Parathyroid adenoma (tissue), 2 donors: ENCODE results near the gene NSG1.

Experiments
- H2AFZ ChIP-seq: fragments of 300-600 bp; sonication (generic); one replicate; pipeline ENCODE4 v1.7.0; 2017; ENCODE audit warnings: antibody characterized with exemption, mild to moderate bottlenecking
- H3K27ac ChIP-seq: fragments of 300-600 bp; sonication (generic); one replicate; pipeline ENCODE4 v1.7.0; 2017
- H3K27me3 ChIP-seq: fragments of 300-600 bp; sonication (generic); one replicate; pipeline ENCODE4 v1.7.0; 2017; ENCODE audit warnings: low read length; ENCODE audit not compliant: control insufficient read depth, insufficient read depth
- H3K36me3 ChIP-seq: fragments of 300-600 bp; sonication (generic); one replicate; pipeline ENCODE4 v1.7.0; 2017; ENCODE audit warnings: low read length; ENCODE audit not compliant: control insufficient read depth, insufficient read depth
- H3K4me1 ChIP-seq: fragments of 300-600 bp; sonication (generic); one replicate; pipeline ENCODE4 v1.7.0; 2017; ENCODE audit warnings: control low read depth
- H3K4me2 ChIP-seq: fragments of 300-600 bp; sonication (generic); one replicate; pipeline ENCODE4 v1.7.0; 2017; ENCODE audit warnings: low read length
- H3K4me3 ChIP-seq: fragments of 300-600 bp; sonication (generic); one replicate; pipeline ENCODE4 v1.7.0; 2017; ENCODE audit warnings: low read depth, low read length
- H3K79me2 ChIP-seq: fragments of 300-600 bp; sonication (generic); one replicate; pipeline ENCODE4 v1.7.0; 2017; ENCODE audit warnings: control low read depth
- H3K9ac ChIP-seq: fragments of 300-600 bp; sonication (generic); one replicate; pipeline ENCODE4 v1.7.0; 2017; ENCODE audit warnings: mild to moderate bottlenecking
- H3K9me3 ChIP-seq: fragments of 300-600 bp; sonication (generic); one replicate; pipeline ENCODE4 v1.7.0; 2017; ENCODE audit warnings: low read length; ENCODE audit not compliant: control insufficient read depth
- CTCF ChIP-seq: fragments of 300-600 bp; sonication (generic); IDR thresholded peaks from one replicate; pipeline ENCODE4 v1.7.0; 2017; ENCODE audit warnings: antibody characterized with exemption, mild to moderate bottlenecking
- donor health status: primary hyperparathyroidism.

The NSG1 gene

DNA sequence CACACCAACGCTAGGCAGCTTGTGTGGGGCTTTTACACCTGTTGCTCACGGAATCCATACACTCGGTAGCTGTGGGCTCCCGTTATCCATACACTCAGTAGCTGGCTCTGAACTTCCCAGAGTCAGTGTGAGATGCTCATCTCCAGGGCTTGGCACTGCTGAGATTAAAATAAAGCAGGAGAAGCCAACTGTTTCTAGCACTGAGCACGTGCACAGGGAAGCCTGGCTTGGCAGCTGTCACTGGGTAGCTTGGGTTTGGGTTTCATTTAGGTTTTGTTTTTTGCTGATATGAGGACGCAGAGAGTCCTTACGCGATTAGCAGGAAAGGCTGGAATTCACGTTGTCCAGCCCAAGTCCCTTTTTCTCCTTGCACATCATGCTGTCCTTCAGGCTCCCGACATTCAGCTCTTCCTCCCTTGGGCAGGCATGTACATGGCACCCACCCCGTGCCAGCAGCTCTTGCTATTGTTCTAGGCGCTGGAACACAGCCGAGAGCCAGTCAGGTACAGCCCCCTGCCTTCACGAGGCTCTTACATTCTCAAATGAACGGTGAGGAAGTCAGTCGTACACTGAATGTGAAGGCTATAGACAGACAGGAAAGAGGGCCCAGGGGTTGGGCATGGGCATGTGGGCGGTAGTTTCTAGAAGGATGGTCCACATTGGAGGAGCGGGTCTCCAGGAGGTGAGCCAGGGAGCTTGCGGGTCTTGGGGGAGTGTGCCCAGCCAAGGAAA is 25.9 kb downstream of the NSG1 start:
- H3K79me2 ChIP-seq = no peaks in the 10 kb centered on the region
- no peak overlapping the region for H2AFZ ChIP-seq
- no peak overlapping the region for H3K27ac ChIP-seq
- H3K27me3 ChIP-seq = no peaks in the 10 kb centered on the region
- TF ChIP-seq CTCF = no peak
- H3K9ac ChIP-seq = no peak overlapping the region
- no peak overlapping the region for H3K4me3 ChIP-seq
- H3K36me3 ChIP-seq = no peaks in the 10 kb centered on the region
- H3K9me3 ChIP-seq = no peaks in the 10 kb centered on the region
- no peak overlapping the region for H3K4me2 ChIP-seq
- H3K4me1 ChIP-seq = no peaks in the 10 kb centered on the region

DNA sequence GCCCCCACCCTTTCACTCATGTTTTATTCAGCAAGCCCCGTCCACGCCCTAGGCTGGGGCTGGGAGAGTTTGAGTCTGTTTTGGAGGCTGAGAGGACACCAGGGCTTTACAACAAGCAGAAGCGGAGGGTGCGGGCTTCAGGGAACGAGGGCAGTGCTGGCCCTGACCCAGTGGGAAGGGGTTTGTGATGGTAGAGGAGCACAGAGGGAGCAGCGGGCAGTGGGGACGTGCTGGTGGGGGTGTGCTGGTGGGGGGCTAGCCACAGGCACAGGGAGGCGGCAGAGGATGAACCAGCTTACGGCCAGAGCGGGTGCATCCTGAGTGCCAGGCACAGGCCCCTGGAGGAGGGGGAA is 26.4 kb downstream of the NSG1 start:
- TF ChIP-seq CTCF = no peak
- Histone ChIP-seq H3K36me3 (no peaks in the 10 kb centered on the region), H3K4me3 (no peak overlapping the region), H2AFZ (no peak overlapping the region), H3K27me3 (no peaks in the 10 kb centered on the region), H3K9ac (no peak overlapping the region), H3K4me1 (no peaks in the 10 kb centered on the region), H3K4me2 (no peak overlapping the region), H3K79me2 (no peaks in the 10 kb centered on the region), H3K9me3 (no peaks in the 10 kb centered on the region), H3K27ac (no peak overlapping the region)

DNA sequence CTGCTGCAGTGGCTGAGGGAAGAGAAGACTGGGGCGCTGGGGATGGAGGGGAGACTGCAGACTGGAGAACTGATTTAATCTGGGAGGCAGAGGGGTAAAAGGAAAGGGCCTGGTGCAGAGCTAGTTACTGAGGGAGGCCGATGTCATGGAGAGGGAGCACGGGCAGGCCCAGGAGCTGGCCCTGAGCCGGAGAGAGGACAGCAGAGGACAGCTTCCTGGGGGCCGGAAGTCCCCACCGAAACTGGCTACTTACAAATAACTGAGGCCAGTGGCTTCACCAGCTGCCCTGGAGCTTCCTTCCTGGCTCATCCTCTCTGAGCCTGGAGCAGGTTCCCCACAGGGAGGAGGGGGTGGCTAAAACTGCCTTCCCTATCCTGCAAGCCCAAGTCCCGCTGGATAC is 26.9 kb downstream of the NSG1 start:
- no peaks in the 10 kb centered on the region for H3K36me3 ChIP-seq
- H3K79me2 ChIP-seq = no peaks in the 10 kb centered on the region
- H3K4me2 ChIP-seq = no peak overlapping the region
- no peaks in the 10 kb centered on the region for H3K27me3 ChIP-seq
- no peaks in the 10 kb centered on the region for H3K9me3 ChIP-seq
- TF ChIP-seq CTCF = no peak
- H3K4me1 ChIP-seq = no peaks in the 10 kb centered on the region
- no peak overlapping the region for H3K4me3 ChIP-seq
- no peak overlapping the region for H3K27ac ChIP-seq
- H2AFZ ChIP-seq = no peak overlapping the region
- no peak overlapping the region for H3K9ac ChIP-seq

DNA sequence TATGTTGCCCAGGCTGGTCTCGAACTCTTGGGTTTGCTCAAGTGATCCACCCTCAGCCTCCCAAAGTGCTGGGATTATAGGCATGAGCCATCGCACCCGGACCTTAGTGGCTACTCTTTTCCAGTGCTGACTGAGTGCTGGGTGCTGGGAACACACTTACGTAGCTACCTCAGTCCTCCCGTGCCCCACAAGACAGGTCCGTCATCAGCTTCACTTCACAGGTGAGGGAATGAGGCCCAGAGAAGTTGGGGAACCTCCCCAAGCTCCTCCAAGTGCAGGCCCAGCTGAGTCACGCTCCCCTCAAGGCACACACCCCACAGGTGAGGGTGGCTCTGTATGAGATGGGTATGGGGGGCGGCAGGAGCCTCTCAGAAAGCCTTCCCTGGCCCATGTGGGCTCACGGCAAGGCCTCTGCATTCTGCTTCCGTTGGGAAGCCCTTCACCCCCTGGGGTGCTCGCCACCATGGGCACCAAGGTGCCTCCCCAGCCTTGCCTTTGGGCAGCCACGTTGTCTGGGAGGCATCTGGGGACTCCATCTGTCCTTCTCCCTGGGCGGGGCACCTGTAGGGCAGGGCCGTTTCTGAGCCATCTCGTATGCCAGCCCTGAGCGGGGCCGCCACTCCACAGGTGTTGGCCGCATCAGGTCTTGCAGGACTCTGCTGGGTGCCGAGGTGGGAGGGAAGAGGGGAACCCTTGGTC is 28.4 kb downstream of the NSG1 start:
- no peak overlapping the region for H3K4me3 ChIP-seq
- H3K27ac ChIP-seq = no peak overlapping the region
- H3K27me3 ChIP-seq = no peaks in the 10 kb centered on the region
- no peak overlapping the region for H3K4me2 ChIP-seq
- no peaks in the 10 kb centered on the region for H3K9me3 ChIP-seq
- no peaks in the 10 kb centered on the region for H3K4me1 ChIP-seq
- no peak for TF ChIP-seq CTCF
- no peak overlapping the region for H3K9ac ChIP-seq
- no peaks in the 10 kb centered on the region for H3K79me2 ChIP-seq
- H2AFZ ChIP-seq = no peak overlapping the region
- no peaks in the 10 kb centered on the region for H3K36me3 ChIP-seq
